ENCODE measurements around the gene CBFB.

CBFB gene

DNA sequence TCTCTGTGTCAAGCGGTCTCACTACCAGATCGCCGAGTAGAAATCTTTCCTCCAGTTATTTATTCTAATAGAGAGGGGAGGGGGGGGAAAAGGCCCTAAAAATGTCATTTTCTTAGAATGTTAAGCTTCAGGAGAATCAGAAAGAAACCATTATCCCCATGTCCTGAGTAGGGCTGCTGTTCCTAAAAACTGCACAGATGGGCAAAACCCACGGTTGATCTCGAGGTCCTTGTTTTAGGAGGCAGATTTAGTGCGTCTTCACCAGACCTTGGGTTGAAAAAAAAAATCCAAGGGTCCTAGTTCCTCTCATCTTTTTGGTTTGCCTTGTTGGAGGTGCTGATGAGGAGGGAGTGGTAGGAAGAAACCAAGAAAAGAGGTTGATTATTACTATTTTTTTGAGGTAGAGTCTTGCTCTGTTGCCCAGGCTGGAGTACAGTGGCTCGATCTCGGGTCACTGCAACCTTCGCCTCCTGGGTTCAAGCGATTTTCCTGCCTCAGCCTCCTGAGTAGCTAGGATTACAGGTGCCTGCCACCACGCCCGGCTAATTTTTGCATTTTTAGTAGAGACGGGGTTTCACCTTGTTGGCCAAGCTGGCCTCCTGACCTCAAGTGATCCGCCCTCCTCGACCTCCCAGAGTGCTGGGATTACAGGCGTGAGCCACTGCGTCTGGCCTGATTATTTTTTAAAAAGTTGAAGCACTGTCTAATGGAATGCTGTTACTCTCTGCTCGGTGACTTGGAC is 1.4 kb downstream of the CBFB start:
- TF ChIP-seq, protein P1, sequence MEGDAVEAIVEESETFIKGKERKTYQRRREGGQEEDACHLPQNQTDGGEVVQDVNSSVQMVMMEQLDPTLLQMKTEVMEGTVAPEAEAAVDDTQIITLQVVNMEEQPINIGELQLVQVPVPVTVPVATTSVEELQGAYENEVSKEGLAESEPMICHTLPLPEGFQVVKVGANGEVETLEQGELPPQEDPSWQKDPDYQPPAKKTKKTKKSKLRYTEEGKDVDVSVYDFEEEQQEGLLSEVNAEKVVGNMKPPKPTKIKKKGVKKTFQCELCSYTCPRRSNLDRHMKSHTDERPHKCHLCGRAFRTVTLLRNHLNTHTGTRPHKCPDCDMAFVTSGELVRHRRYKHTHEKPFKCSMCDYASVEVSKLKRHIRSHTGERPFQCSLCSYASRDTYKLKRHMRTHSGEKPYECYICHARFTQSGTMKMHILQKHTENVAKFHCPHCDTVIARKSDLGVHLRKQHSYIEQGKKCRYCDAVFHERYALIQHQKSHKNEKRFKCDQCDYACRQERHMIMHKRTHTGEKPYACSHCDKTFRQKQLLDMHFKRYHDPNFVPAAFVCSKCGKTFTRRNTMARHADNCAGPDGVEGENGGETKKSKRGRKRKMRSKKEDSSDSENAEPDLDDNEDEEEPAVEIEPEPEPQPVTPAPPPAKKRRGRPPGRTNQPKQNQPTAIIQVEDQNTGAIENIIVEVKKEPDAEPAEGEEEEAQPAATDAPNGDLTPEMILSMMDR (IDR thresholded peaks at IDR 0.05; ENCODE audit: low read depth, low read length): no peak
- Histone ChIP-seq H3K4me2 (ENCODE audit: low read length) (peak overlapping the region; percentile 84), H3K4me1 (ENCODE audit: low read length) (peaks cover 14% of the 10 kb centered on the region), H3K9ac (ENCODE audit: low read length) (peak overlapping the region; percentile 98), H3K79me2 (ENCODE audit: low read length) (peaks cover 64% of the 10 kb centered on the region), H3K36me3 (replicated peaks; ENCODE audit: low read depth, low read length) (peaks cover 37% of the 10 kb centered on the region), H2AFZ (ENCODE audit: low read depth, low read length) (no peak overlapping the region), H4K20me1 (ENCODE audit: insufficient read depth, low read length) (peaks cover 51% of the 10 kb centered on the region), H3K27me3 (ENCODE audit: low read depth, low read length) (no peaks in the 10 kb centered on the region), H3K4me3 (ENCODE audit: low read length) (peak overlapping the region; percentile 81), H3K27ac (ENCODE audit: low read length) (peak overlapping the region; percentile 87), H3K9me3 (ENCODE audit: insufficient read depth, low read length) (no peaks in the 10 kb centered on the region)

GRCh38 chr16:67034487-67034886 is 5.5 kb downstream of the CBFB start:
- no peaks in the 10 kb centered on the region for H3K9me3 ChIP-seq (ENCODE audit: insufficient read depth, low read length)
- H3K79me2 ChIP-seq (ENCODE audit: low read length): peaks cover 98% of the 10 kb centered on the region
- no peak overlapping the region for H2AFZ ChIP-seq (ENCODE audit: low read depth, low read length)
- peaks cover 12% of the 10 kb centered on the region for H3K4me1 ChIP-seq (ENCODE audit: low read length)
- no peaks in the 10 kb centered on the region for H3K27me3 ChIP-seq (ENCODE audit: low read depth, low read length)
- no peak overlapping the region for H3K4me3 ChIP-seq (ENCODE audit: low read length)
- no peak overlapping the region for H3K4me2 ChIP-seq (ENCODE audit: low read length)
- TF ChIP-seq, protein P1 (IDR thresholded peaks at IDR 0.05; ENCODE audit: low read depth, low read length): no peak
- TF ChIP-seq EZH2phosphoT487 (IDR thresholded peaks at IDR 0.05; ENCODE audit: low read depth): no peak
- H4K20me1 ChIP-seq (ENCODE audit: insufficient read depth, low read length): peaks cover 72% of the 10 kb centered on the region
- no peak overlapping the region for H3K9ac ChIP-seq (ENCODE audit: low read length)
- H3K27ac ChIP-seq (ENCODE audit: low read length): no peak overlapping the region
- H3K36me3 ChIP-seq (replicated peaks; ENCODE audit: low read depth, low read length): peaks cover 59% of the 10 kb centered on the region

- Histone ChIP-seq H3K9me3 (ENCODE audit: insufficient read depth, low read length) (no peaks in the 10 kb centered on the region), H3K4me3 (ENCODE audit: low read length) (no peak overlapping the region), H3K36me3 (replicated peaks; ENCODE audit: low read depth, low read length) (peaks cover 64% of the 10 kb centered on the region), H3K4me1 (ENCODE audit: low read length) (peaks cover 9% of the 10 kb centered on the region), H3K9ac (ENCODE audit: low read length) (no peak overlapping the region), H4K20me1 (ENCODE audit: insufficient read depth, low read length) (peaks cover 76% of the 10 kb centered on the region), H3K4me2 (ENCODE audit: low read length) (no peak overlapping the region), H3K79me2 (ENCODE audit: low read length) (peaks cover 98% of the 10 kb centered on the region), H3K27me3 (ENCODE audit: low read depth, low read length) (no peaks in the 10 kb centered on the region), H2AFZ (ENCODE audit: low read depth, low read length) (no peak overlapping the region), H3K27ac (ENCODE audit: low read length) (no peak overlapping the region)
- TF ChIP-seq, protein P1 (IDR thresholded peaks at IDR 0.05; ENCODE audit: low read depth, low read length): no peak
- no peak for TF ChIP-seq EZH2phosphoT487 (IDR thresholded peaks at IDR 0.05; ENCODE audit: low read depth)
Measured at GRCh38 chr16:67035364-67035763, 6.4 kb downstream of the CBFB start.

- Histone ChIP-seq H3K4me2 (ENCODE audit: low read length) (no peak overlapping the region), H3K4me3 (ENCODE audit: low read length) (no peak overlapping the region), H3K27me3 (ENCODE audit: low read depth, low read length) (no peaks in the 10 kb centered on the region), H3K79me2 (ENCODE audit: low read length) (peaks cover 98% of the 10 kb centered on the region), H3K9me3 (ENCODE audit: insufficient read depth, low read length) (no peaks in the 10 kb centered on the region), H4K20me1 (ENCODE audit: insufficient read depth, low read length) (peaks cover 77% of the 10 kb centered on the region), H3K36me3 (replicated peaks; ENCODE audit: low read depth, low read length) (peaks cover 62% of the 10 kb centered on the region), H2AFZ (ENCODE audit: low read depth, low read length) (no peak overlapping the region), H3K9ac (ENCODE audit: low read length) (no peak overlapping the region), H3K4me1 (ENCODE audit: low read length) (no peaks in the 10 kb centered on the region), H3K27ac (ENCODE audit: low read length) (no peak overlapping the region)
- no peak for TF ChIP-seq EZH2phosphoT487 (IDR thresholded peaks at IDR 0.05; ENCODE audit: low read depth)
- TF ChIP-seq, protein P1 (IDR thresholded peaks at IDR 0.05; ENCODE audit: low read depth, low read length): no peak
Measured at GRCh38 chr16:67036323-67036741, 7.4 kb downstream of the CBFB start.

All from OCI-LY3 (cell line).